Measurements from ENCODE around the gene IL15. TPM values are rescaled to one million over a fixed set of nuclear protein-coding genes. Genes with fewer than 3 reads are reported as not detected.

IL15 gene
- total and polyA plus RNA-seq, 2 of the 8 experiments (the other 6 are each of a cell fraction or from before 2014, with no cell fraction given): 0.30 to 0.61 TPM

DNA sequence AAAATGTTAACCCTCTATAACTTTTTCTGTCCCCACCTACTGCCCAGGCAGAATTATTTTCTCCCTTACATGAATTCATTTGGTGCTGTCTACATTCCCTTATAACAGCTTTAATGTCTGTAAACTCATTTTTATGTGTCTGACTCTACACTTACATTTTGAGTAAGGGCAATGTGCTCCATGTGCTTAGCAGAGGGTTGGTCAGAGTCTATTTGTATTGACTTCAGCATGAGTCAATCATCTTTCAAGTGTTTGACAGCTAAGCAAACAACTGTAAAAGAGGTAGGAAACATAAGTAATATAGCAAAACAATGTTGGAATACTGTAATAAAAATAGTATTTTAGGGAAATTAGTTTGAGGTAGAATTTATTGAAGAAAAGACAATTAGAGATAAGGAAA lies 6.3 kb downstream of the IL15 start:
- Histone ChIP-seq H3K27me3 (replicated peaks in 1 of 4; ENCODE audit: control insufficient read depth in 3 of 4, extremely low read depth in 1 of 4, insufficient read depth in 3 of 4, low read length in 3 of 4) (peaks cover 0 to 1% (median under 1%) of the 10 kb centered on the region in 4 experiments; a peak in 1 of 7 replicates), H2AFZ (ENCODE audit: low read length) (no peak overlapping the region), H3K4me2 (ENCODE audit: insufficient read depth in 1 of 2, low read depth in 2 of 2, low read length in 2 of 2) (no peak overlapping the region), H2BK120ac (replicated peaks; ENCODE audit: low read depth, low read length) (no peak overlapping the region), H3K9me3 (ENCODE audit: insufficient read depth in 2 of 2, low read depth in 1 of 2, low read length in 1 of 2) (no peaks in the 10 kb centered on the region), H2BK15ac (ENCODE audit: low read length) (no peak overlapping the region), H3K23ac (ENCODE audit: insufficient read length) (no peak overlapping the region), H4K8ac (ENCODE audit: extremely low read depth, insufficient read depth, low read length) (no peak overlapping the region), H3K23me2 (ENCODE audit: low read depth, low read length) (no peaks in the 10 kb centered on the region), H3K79me1 (ENCODE audit: low read depth, low read length) (no peaks in the 10 kb centered on the region), H3K18ac (ENCODE audit: extremely low read depth, low read length) (no peak overlapping the region), H3K36me3 (ENCODE audit: control insufficient read depth in 2 of 4, insufficient read depth in 4 of 4, low read length in 3 of 4) (no peaks in the 10 kb centered on the region), H2BK20ac (ENCODE audit: low read length) (no peak overlapping the region), H2BK5ac (ENCODE audit: low read depth, low read length) (no peak overlapping the region), H3K14ac (ENCODE audit: insufficient read length) (no peak overlapping the region), H4K20me1 (replicated peaks in 1 of 2; ENCODE audit: control insufficient read depth in 1 of 2, insufficient read depth in 2 of 2, low read length in 2 of 2) (no peaks in the 10 kb centered on the region), H3K9ac (replicated peaks in 1 of 4; ENCODE audit: extremely low read depth in 1 of 4, low read depth in 3 of 4, low read length in 3 of 4) (no peak overlapping the region), H3K4ac (replicated peaks; ENCODE audit: insufficient read length, low read depth, low read length) (no peak overlapping the region), H4K91ac (replicated peaks; ENCODE audit: insufficient read length, low read length) (no peak overlapping the region), H3K4me1 (replicated peaks in 1 of 4; ENCODE audit: control insufficient read depth in 3 of 4, insufficient read depth in 4 of 4, low read length in 3 of 4) (no peaks in the 10 kb centered on the region), H3K79me2 (ENCODE audit: control insufficient read depth in 1 of 2, insufficient read depth in 2 of 2, low read length in 2 of 2) (no peaks in the 10 kb centered on the region), H2BK12ac (ENCODE audit: low read depth, low read length) (0 out of 2 replicates have a peak overlapping the region, but pooled peaks have one; percentile 21), H4K5ac (ENCODE audit: insufficient read length, low read depth, low read length) (no peak overlapping the region), H3K56ac (replicated peaks; ENCODE audit: insufficient read length, low read depth, low read length) (no peak overlapping the region), H3K27ac (ENCODE audit: low read depth, low read length) (no peak overlapping the region), H3K4me3 (ENCODE audit: extremely low read depth in 1 of 4, insufficient read depth in 2 of 4, low read depth in 3 of 4, low read length in 4 of 4) (no peak overlapping the region), H2AK5ac (ENCODE audit: low read depth, low read length) (no peak overlapping the region)
- DNase-seq (ENCODE audit: low read depth in 1 of 2, low spot score in 2 of 2) (no peak), FAIRE-seq (no peak)
- ChIA-PET CTCF (ENCODE audit: partially characterized antibody) (interaction anchor here (3.0 kb wide), 1 partner anchor 12 kb away, joined by 9 read pairs; no protein-coding TSS in a partner anchor), POLR2A (ENCODE audit: partially characterized antibody) (no interaction called here)
- TF ChIP-seq FOSL1 (IDR thresholded peaks at IDR 0.05; ENCODE audit: insufficient read depth, low read depth, low read length): no peak

Measured in H1 (cell line).